Ovary (tissue), 9 donors: ENCODE data around the gene INPP4A. TPM values are rescaled to one million over a fixed set of nuclear protein-coding genes. Genes with fewer than 3 reads are reported as not detected.
A peak's percentile ranks its signal among the peaks of the same experiment; 100 is the strongest.

Experiments used
- DNase-seq, 5 donors: peaks; one replicate each; pipeline ENCODE4 v3.0.0-alpha.2; 2019 to 2020
- H3K27ac ChIP-seq, 2 donors: fragments of 200-600 bp; one replicate each; pipeline versions ENCODE4 v1.5.1 to v1.8.0; 2019 to 2022
- H3K27me3 ChIP-seq: fragments of 200-600 bp; one replicate; pipeline ENCODE4 v1.8.0; 2022
- H3K36me3 ChIP-seq: fragments of 200-600 bp; sonication (generic); one replicate; pipeline ENCODE4 v1.5.1; 2019
- H3K4me1 ChIP-seq: one replicate; pipeline ENCODE4 v1.8.1; 2013; ENCODE audit warnings: mild to moderate bottlenecking, moderate library complexity; ENCODE audit not compliant: insufficient read depth
- H3K4me3 ChIP-seq: fragments of 200-600 bp; sonication (generic); one replicate; pipeline ENCODE4 v1.5.1; 2017
- H3K9me3 ChIP-seq, 2 donors: fragments of 200-600 bp in 1 of 2; sonication (generic) in 1 of 2; one replicate each; pipeline versions ENCODE4 v1.5.1 to v1.8.1; 2013 to 2019; ENCODE audit warnings: mild to moderate bottlenecking in 1 of 2, moderate library complexity in 1 of 2
- EP300 ChIP-seq: sonication (generic); formaldehyde crosslinking; IDR thresholded peaks from one replicate; pipeline ENCODE4 v1.6.1; 2017; ENCODE audit warnings: antibody characterized with exemption
- POLR2A ChIP-seq: fragments of 450-650 bp; IDR thresholded peaks from one replicate; pipeline ENCODE4 v1.6.1; 2017; ENCODE audit warnings: antibody characterized with exemption, mild to moderate bottlenecking, moderate library complexity
- WGBS, 3 donors: extraction: QIAGEN DNeasy Blood & Tissue Kit in 1 of 3; methylation state at CpG; one replicate each; pipeline versions ENCODE4 v1.1.5 to v1.1.7; 2013 to 2017; 5-methylcytosine and 5-hydroxymethylcytosine counted together
- intact Hi-C, 4 donors: fragments of 100-400 bp; cut with DNase I; formaldehyde crosslinking; loops; one replicate each; pipeline versions ENCODE4 v1.11.0 to v1.15.1; 2022 to 2023
- polyA plus RNA-seq, 2 donors: library from polyadenylated mRNA; stranded (reverse); fragments of 200-250 nt in 1 of 2; fragments of 350-450 nt in 1 of 2; fragmentation: Illumina TruSeq in 1 of 2; extraction: RNeasy Lipid Tissue Mini Kit (QIAGEN cat#74804) in 1 of 2; gene quantifications; one replicate each; pipeline ENCODE4 v1.2.3, GENCODE V29; 2013 to 2014
- total RNA-seq, 7 donors: library from RNA; depleted of rRNA in 2 of 7; stranded (reverse); fragments of >200 nt in 2 of 7; fragmentation: NEBNext Ultra II Directional in 3 of 7; extraction: Animal tissue kit (Norgen Biotek cat#: 25700) in 3 of 7; gene quantifications; one replicate each; pipeline versions ENCODE4 v1.1.0 to v1.2.4, GENCODE V29; 2016 to 2023
- TF ChIP-seq, protein P1 (sequence below), 3 donors: fragments of 450-650 bp in 2 of 3; fragments of 200-600 bp in 1 of 3; IDR thresholded peaks; one replicate each; pipeline versions ENCODE4 v1.5.1 to v1.8.0; 2016 to 2022; ENCODE audit warnings: antibody characterized with exemption in 3 of 3, mild to moderate bottlenecking in 1 of 3
- donor health status: DM: no; HTN: no; CAD: no; lungs with moderate emphysema.
- donor health status: DM: no; HTN: no; CAD: no.
- donor health status: Bipolar disorder and iron deficiency.
- donor health status: DM: yes; HTN: yes; CAD: no.
- donor health status: DM: no; HTN: no; CAD: no.
- donor health status: DM: yes; HTN: yes; CAD: no.

Gene INPP4A
- total and polyA plus RNA-seq, 9 donors = 7.5 to 25.8 (median 16.2) TPM

DNA sequence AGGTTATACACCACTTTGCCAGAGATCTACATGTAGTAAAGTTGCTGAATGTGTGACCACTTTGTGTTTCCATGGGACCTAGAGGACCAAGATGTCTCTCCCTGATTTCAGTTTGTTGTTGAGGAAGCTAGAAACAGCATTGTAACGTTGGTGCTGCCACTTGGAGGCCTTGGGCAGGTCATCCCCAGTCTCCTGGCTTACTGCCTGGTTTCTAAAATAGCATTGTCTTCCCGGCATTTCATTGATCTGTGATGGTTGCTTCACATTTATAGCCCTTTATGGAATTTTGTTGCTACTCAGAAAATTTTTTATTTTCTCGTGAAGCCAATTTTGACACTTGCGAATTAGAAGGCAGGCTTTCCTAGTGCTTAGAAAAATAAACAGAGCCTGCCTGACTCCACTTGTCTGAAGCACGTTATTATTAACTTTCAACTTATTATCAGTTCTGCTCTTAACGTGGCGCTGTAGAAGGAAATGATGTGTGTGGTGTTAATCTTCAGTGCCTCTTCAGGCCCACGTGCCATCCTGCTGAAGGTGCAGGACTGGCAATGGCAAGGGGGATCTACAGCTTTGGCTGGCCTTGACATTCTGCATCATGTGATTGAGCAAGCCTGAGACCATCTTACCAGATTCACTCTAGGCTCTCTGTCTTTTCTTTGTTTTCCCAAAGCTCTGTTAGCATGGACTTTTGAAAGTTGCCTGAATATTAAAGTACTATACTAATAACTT, 59.9 kb downstream of the INPP4A start:
- Histone ChIP-seq H3K27ac (peak overlapping the region in 1 of 2 donors; percentile 51), H3K4me3 (no peak overlapping the region), H3K9me3 (no peaks in the 10 kb centered on the region), H3K4me1 (peaks cover 24% of the 10 kb centered on the region), H3K36me3 (no peaks in the 10 kb centered on the region), H3K27me3 (no peaks in the 10 kb centered on the region)
- intact Hi-C loops = no loop called here
- 12 to 18% (median 18%) methylated on average over 8 of the region's 8 CpGs for WGBS, 3 donors
- DNase-seq = no peak
- no peak for TF ChIP-seq POLR2A
- no peak for TF ChIP-seq EP300
- TF ChIP-seq, protein P1, sequence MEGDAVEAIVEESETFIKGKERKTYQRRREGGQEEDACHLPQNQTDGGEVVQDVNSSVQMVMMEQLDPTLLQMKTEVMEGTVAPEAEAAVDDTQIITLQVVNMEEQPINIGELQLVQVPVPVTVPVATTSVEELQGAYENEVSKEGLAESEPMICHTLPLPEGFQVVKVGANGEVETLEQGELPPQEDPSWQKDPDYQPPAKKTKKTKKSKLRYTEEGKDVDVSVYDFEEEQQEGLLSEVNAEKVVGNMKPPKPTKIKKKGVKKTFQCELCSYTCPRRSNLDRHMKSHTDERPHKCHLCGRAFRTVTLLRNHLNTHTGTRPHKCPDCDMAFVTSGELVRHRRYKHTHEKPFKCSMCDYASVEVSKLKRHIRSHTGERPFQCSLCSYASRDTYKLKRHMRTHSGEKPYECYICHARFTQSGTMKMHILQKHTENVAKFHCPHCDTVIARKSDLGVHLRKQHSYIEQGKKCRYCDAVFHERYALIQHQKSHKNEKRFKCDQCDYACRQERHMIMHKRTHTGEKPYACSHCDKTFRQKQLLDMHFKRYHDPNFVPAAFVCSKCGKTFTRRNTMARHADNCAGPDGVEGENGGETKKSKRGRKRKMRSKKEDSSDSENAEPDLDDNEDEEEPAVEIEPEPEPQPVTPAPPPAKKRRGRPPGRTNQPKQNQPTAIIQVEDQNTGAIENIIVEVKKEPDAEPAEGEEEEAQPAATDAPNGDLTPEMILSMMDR (IDR thresholded peaks at IDR 0.05) = no peak

DNA sequence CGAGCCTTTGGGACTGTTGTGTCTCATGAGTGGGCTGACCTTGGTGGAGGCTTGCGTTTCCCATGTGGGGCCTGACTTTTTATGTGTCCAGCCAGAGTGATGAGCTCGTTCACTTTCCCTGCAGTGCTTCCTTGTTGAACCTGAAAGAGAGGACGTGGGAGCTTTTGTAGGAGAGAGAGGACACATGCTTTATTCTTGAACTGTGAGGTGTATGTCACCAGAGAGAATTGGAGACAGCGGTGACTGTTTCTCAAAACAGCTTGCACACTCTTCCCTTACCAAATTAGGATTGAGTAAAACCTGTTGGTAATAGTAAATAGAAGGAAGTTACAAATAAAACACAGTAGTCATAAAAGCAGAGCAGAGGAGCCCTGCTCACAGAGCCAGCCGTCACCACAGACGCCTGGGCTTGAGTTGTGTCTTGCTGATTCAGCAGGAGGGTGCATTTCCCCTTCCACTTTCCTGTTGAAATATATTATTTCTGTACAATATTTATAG, 60.7 kb downstream of the INPP4A start:
- intact Hi-C loops = no loop called here
- TF ChIP-seq EP300 = no peak
- no peak for TF ChIP-seq POLR2A
- TF ChIP-seq, protein P1 (IDR thresholded peaks at IDR 0.05) = no peak
- H3K9me3 ChIP-seq = no peaks in the 10 kb centered on the region
- H3K4me1 ChIP-seq = peaks cover 24% of the 10 kb centered on the region
- H3K36me3 ChIP-seq = no peaks in the 10 kb centered on the region
- no peak overlapping the region for H3K4me3 ChIP-seq
- peak overlapping the region in 1 of 2 donors; percentile 51 for H3K27ac ChIP-seq
- 56 to 66% (median 57%) methylated on average over 7 of the region's 7 CpGs for WGBS, 3 donors
- H3K27me3 ChIP-seq = no peaks in the 10 kb centered on the region
- DNase-seq = no peak

DNA sequence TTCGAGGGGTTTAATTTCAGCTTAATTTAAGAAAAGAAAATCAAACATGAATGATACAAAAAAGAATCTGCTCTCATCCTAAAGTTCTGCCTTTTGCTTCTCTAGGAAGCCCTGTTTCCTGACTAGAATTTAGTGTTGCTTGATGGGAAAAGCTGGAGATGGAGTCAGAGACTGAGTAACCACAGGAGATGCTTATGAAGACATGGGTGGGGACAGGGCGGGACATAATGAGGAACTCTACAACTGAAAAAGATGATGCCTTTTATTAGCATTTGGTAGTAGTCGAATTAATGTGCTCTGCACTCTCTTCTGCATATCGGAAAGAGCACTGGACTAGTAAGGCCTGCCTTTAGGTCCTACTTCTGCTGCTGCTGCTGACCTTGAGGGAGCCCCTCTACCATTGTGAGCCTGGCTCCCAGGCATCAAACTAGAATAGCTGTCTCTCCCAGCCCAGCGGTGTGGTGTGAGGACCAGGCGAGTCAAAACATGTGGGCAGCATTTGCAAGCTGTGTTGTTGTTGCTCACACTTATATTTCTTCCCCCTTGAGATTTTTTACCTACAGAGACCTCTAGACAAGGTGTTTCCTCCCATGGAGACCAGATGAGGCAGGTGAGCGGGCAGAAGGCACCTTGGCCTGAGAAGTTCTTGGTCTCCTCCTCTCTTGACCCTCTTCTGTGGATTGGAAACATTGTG, 61.5 kb downstream of the INPP4A start:
- 83 to 87% (median 83%) methylated on average over 7 of the region's 7 CpGs for WGBS, 3 donors
- Histone ChIP-seq H3K27me3 (no peaks in the 10 kb centered on the region), H3K4me1 (peaks cover 24% of the 10 kb centered on the region), H3K27ac (no peak overlapping the region), H3K36me3 (no peaks in the 10 kb centered on the region), H3K4me3 (no peak overlapping the region), H3K9me3 (no peaks in the 10 kb centered on the region)
- TF ChIP-seq, protein P1 (IDR thresholded peaks at IDR 0.05) = no peak
- TF ChIP-seq POLR2A (no peak), EP300 (no peak)
- DNase-seq = no peak
- intact Hi-C loops = no loop called here

- no peak for DNase-seq
- WGBS, 3 donors = 91 to 92% (median 91%) methylated on average over 8 of the region's 8 CpGs
- Histone ChIP-seq H3K27ac (no peak overlapping the region), H3K27me3 (no peaks in the 10 kb centered on the region), H3K36me3 (no peaks in the 10 kb centered on the region), H3K4me1 (peaks cover 24% of the 10 kb centered on the region), H3K9me3 (no peaks in the 10 kb centered on the region), H3K4me3 (no peak overlapping the region)
- intact Hi-C loops = no loop called here
- TF ChIP-seq POLR2A = no peak
These were observed 62.2 kb downstream of the INPP4A start for GRCh38 chr2:98506881-98507280.

- DNase-seq = no peak
- Histone ChIP-seq H3K4me3 (no peak overlapping the region), H3K9me3 (no peaks in the 10 kb centered on the region), H3K36me3 (no peaks in the 10 kb centered on the region), H3K4me1 (peaks cover 24% of the 10 kb centered on the region), H3K27me3 (no peaks in the 10 kb centered on the region), H3K27ac (no peak overlapping the region)
- intact Hi-C loops = no loop called here
- WGBS, 3 donors = 89 to 97% (median 94%) methylated on average over 3 of the region's 3 CpGs
- TF ChIP-seq POLR2A (no peak), EP300 (no peak)
- TF ChIP-seq, protein P1 (IDR thresholded peaks at IDR 0.05) = no peak
These were observed 62.8 kb downstream of the INPP4A start for GRCh38 chr2:98507461-98507860.
